SU-DHL-6 (cell line): Measurements from ENCODE around the gene KCNK2.

ENCODE experiments used
- H2AFZ ChIP-seq: fragments of 200-600 bp; sonication (generic); 2 replicates; pipeline ENCODE4 v1.6.1; 2014; ENCODE audit warnings: low read depth, mild to moderate bottlenecking, moderate library complexity, mixed read lengths, antibody characterized with exemption, low read length; ENCODE audit not compliant: severe bottlenecking
- H3F3A ChIP-seq: fragments of 200-600 bp; shearing (Covaris generic); 2 replicates; pipeline ENCODE4 v1.6.0; 2016; ENCODE audit warnings: antibody characterized with exemption, mild to moderate bottlenecking; ENCODE audit not compliant: insufficient read depth
- H3K27ac ChIP-seq: fragments of 200-600 bp; sonication (generic); 2 replicates; pipeline ENCODE4 v1.5.1; 2016; ENCODE audit warnings: low read depth, mild to moderate bottlenecking, low read length, moderate library complexity, mixed read lengths
- H3K27me3 ChIP-seq: fragments of 200-600 bp; sonication (generic), shearing (Covaris generic); 2 replicates; pipeline ENCODE4 v1.6.0; 2014; ENCODE audit warnings: mild to moderate bottlenecking, low read length
- H3K36me3 ChIP-seq: fragments of 200-600 bp; sonication (generic); 2 replicates; pipeline ENCODE4 v1.6.1; 2014; ENCODE audit warnings: mild to moderate bottlenecking, low read length, mixed read lengths
- H3K4me2 ChIP-seq: fragments of 300-600, 200-600 bp; shearing (Covaris generic), sonication (generic); 2 replicates; pipeline ENCODE4 v1.6.0; 2014; ENCODE audit warnings: low read length, low read depth, mild to moderate bottlenecking; ENCODE audit not compliant: poor library complexity, severe bottlenecking
- H3K4me3 ChIP-seq: fragments of 200-600 bp; sonication (generic); 2 replicates; pipeline ENCODE4 v1.5.1; 2014; ENCODE audit warnings: antibody characterized with exemption, low read length, mild to moderate bottlenecking, mixed read lengths; ENCODE audit not compliant: insufficient read depth, poor library complexity, severe bottlenecking
- H3K79me2 ChIP-seq: fragments of 200-600 bp; sonication (generic); 2 replicates; pipeline ENCODE4 v1.6.1; 2014; ENCODE audit warnings: mild to moderate bottlenecking, low read length, moderate library complexity; ENCODE audit not compliant: insufficient read depth
- H3K9ac ChIP-seq: fragments of 200-600 bp; sonication (generic); 2 replicates; pipeline ENCODE4 v1.7.0; 2014; ENCODE audit warnings: mild to moderate bottlenecking, low read length
- H3K9me2 ChIP-seq: fragments of 200-600 bp; sonication (generic); replicated peaks from 2 replicates; pipeline ENCODE4 v1.6.1; 2014; ENCODE audit warnings: low read length; ENCODE audit not compliant: insufficient read depth
- H3K9me3 ChIP-seq: fragments of 200-600 bp; sonication (generic); 2 replicates; pipeline ENCODE4 v1.6.1; 2014; ENCODE audit warnings: low read length, mixed read lengths; ENCODE audit not compliant: insufficient read depth
- H4K20me1 ChIP-seq: fragments of 200-600 bp; sonication (generic); 2 replicates; pipeline ENCODE4 v1.6.1; 2014; ENCODE audit warnings: low read depth, mild to moderate bottlenecking, antibody characterized with exemption, low read length, moderate library complexity, mixed read lengths
- CTCF ChIP-seq: fragments of 200-600 bp; sonication (generic); IDR thresholded peaks from one replicate; pipeline ENCODE4 v1.5.1; 2017; ENCODE audit warnings: antibody characterized with exemption, mild to moderate bottlenecking, low read length, moderate library complexity; ENCODE audit not compliant: insufficient read depth, poor library complexity, severe bottlenecking
- EZH2phosphoT487 ChIP-seq: fragments of 200-600 bp; sonication (generic), shearing (Covaris generic); conservative IDR thresholded peaks from 2 replicates; pipeline ENCODE4 v1.6.1; 2018; ENCODE audit warnings: mild to moderate bottlenecking, antibody characterized with exemption, low read length, moderate library complexity, mixed read lengths

KCNK2 gene

DNA sequence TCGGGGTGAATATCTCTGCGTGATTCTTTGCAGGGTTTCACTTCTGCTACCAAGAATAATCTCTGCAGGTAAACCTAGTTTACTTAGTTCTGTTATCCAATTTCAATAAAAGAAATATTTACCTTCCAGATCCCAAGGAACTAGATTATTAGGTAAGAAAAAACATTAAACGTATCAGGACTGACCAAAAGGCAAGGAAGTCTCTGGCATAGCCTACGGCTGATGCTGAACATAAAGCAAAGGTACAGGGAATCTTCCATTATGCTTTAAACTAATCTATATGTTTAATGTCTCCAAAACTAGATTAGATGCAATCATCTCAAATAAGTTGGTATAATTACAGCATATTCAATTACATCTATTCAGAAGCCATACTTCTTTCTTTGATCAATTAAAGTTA, 168.9 kb downstream of the KCNK2 start:
- TF ChIP-seq EZH2phosphoT487 (no peak), CTCF (no peak)
- H3K4me3 ChIP-seq, result no peak overlapping the region
- H3K79me2 ChIP-seq, result no peaks in the 10 kb centered on the region
- H3K9me2 ChIP-seq, result no peaks in the 10 kb centered on the region
- H3K4me2 ChIP-seq, result no peak overlapping the region
- H3K9me3 ChIP-seq, result no peaks in the 10 kb centered on the region
- H3K36me3 ChIP-seq, result no peaks in the 10 kb centered on the region
- no peak overlapping the region for H2AFZ ChIP-seq
- H3K9ac ChIP-seq, result no peak overlapping the region
- H3K27ac ChIP-seq, result no peak overlapping the region
- H3K27me3 ChIP-seq, result no peaks in the 10 kb centered on the region
- no peaks in the 10 kb centered on the region for H4K20me1 ChIP-seq
- H3F3A ChIP-seq, result no peaks in the 10 kb centered on the region

- Histone ChIP-seq H3K79me2 (no peaks in the 10 kb centered on the region), H4K20me1 (no peaks in the 10 kb centered on the region), H3K27me3 (no peaks in the 10 kb centered on the region), H3K4me3 (no peak overlapping the region), H3K27ac (no peak overlapping the region), H3F3A (no peaks in the 10 kb centered on the region), H3K4me2 (no peak overlapping the region), H3K9ac (no peak overlapping the region), H3K9me3 (no peaks in the 10 kb centered on the region), H3K36me3 (no peaks in the 10 kb centered on the region), H3K9me2 (no peaks in the 10 kb centered on the region), H2AFZ (no peak overlapping the region)
- TF ChIP-seq EZH2phosphoT487 (no peak), CTCF (no peak)
Observed at GRCh38 chr1:215252164-215252563, 169.6 kb downstream of the KCNK2 start.

DNA sequence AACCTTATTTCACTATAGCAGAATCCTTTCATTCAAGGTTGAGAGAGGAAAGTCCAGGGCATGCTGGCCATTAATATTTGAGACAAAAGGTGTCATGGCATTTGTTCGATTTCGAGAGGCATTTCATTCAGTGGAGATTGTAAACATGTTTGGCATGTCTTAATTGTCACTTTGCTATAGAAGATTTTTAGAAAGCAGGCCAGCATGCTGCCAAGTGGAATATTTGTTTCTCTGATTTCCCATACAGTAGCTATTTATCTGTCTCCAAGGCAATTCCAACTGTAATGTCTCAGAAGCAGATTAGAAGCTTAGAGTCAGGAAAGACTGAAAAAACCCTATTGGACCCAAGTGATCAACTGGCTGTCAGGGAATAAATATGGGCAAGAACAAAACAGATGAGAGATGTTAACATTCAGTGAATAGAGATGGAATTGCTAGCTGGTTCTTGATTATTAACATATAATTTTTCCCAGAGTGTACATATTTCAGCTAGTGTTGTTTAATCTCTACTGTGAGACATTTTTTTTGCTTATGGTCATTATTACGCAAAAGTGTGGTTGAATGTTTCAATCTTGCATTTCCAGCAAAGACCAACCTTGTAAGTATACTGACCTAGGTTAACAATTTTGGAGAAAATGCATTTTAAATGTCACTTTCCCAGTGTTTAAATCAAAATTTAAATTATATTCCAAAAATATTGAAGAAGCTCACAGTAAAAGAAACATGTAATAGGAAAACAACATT, 174.6 kb downstream of the KCNK2 start:
- no peaks in the 10 kb centered on the region for H3K79me2 ChIP-seq
- H3K4me2 ChIP-seq, result no peak overlapping the region
- H3K9me2 ChIP-seq, result no peaks in the 10 kb centered on the region
- no peak overlapping the region for H3K27ac ChIP-seq
- H3K36me3 ChIP-seq, result no peaks in the 10 kb centered on the region
- H3K27me3 ChIP-seq, result no peaks in the 10 kb centered on the region
- H3K4me3 ChIP-seq, result no peak overlapping the region
- no peaks in the 10 kb centered on the region for H3F3A ChIP-seq
- no peak overlapping the region for H3K9ac ChIP-seq
- H4K20me1 ChIP-seq, result no peaks in the 10 kb centered on the region
- TF ChIP-seq CTCF, result no peak
- no peak for TF ChIP-seq EZH2phosphoT487
- H2AFZ ChIP-seq, result no peak overlapping the region
- no peaks in the 10 kb centered on the region for H3K9me3 ChIP-seq
